Ishikawa (cell line): ENCODE measurements around the gene FAM53B.

Source experiments
- CEBPB ChIP-seq: IDR thresholded peaks from 2 replicates; pipeline ENCODE4 v1.6.1; 2012
- CREB1 ChIP-seq: IDR thresholded peaks from 2 replicates; pipeline ENCODE4 v1.6.1; 2012; ENCODE audit warnings: low read depth
- EGR1 ChIP-seq: IDR thresholded peaks from 2 replicates; pipeline ENCODE4 v1.6.1; 2012
- EP300 ChIP-seq: IDR thresholded peaks from 2 replicates; pipeline ENCODE4 v1.6.1; 2012; ENCODE audit warnings: borderline replicate concordance
- FOXM1 ChIP-seq: IDR thresholded peaks from 2 replicates; pipeline ENCODE4 v1.6.1; 2012; ENCODE audit warnings: low read depth, borderline replicate concordance
- NFIC ChIP-seq: IDR thresholded peaks from 2 replicates; pipeline ENCODE4 v1.6.1; 2012
- RAD21 ChIP-seq: IDR thresholded peaks from 2 replicates; pipeline ENCODE4 v1.6.1; 2012; ENCODE audit warnings: low read depth
- TAF1 ChIP-seq: IDR thresholded peaks from 2 replicates; pipeline ENCODE4 v1.6.1; 2012; ENCODE audit warnings: low read depth, mild to moderate bottlenecking
- TCF12 ChIP-seq: IDR thresholded peaks from 2 replicates; pipeline ENCODE4 v1.6.1; 2012; ENCODE audit warnings: low read depth
- TEAD4 ChIP-seq: IDR thresholded peaks from 2 replicates; pipeline ENCODE4 v1.6.1; 2012
- YY1 ChIP-seq: IDR thresholded peaks from 2 replicates; pipeline ENCODE4 v1.6.1; 2012; ENCODE audit warnings: low read depth
- ZBTB7A ChIP-seq: IDR thresholded peaks from 2 replicates; pipeline ENCODE4 v1.6.1; 2012; ENCODE audit warnings: low read depth
- TF ChIP-seq, protein P1 (sequence below): IDR thresholded peaks from 2 replicates; pipeline ENCODE4 v1.6.1; 2012; ENCODE audit warnings: low read depth, mild to moderate bottlenecking
- TF ChIP-seq, protein P2 (sequence below): IDR thresholded peaks from 2 replicates; pipeline ENCODE4 v1.6.1; 2012
- TF ChIP-seq, protein P3 (sequence below): IDR thresholded peaks from 2 replicates; pipeline ENCODE4 v1.6.1; 2012

FAM53B gene

DNA sequence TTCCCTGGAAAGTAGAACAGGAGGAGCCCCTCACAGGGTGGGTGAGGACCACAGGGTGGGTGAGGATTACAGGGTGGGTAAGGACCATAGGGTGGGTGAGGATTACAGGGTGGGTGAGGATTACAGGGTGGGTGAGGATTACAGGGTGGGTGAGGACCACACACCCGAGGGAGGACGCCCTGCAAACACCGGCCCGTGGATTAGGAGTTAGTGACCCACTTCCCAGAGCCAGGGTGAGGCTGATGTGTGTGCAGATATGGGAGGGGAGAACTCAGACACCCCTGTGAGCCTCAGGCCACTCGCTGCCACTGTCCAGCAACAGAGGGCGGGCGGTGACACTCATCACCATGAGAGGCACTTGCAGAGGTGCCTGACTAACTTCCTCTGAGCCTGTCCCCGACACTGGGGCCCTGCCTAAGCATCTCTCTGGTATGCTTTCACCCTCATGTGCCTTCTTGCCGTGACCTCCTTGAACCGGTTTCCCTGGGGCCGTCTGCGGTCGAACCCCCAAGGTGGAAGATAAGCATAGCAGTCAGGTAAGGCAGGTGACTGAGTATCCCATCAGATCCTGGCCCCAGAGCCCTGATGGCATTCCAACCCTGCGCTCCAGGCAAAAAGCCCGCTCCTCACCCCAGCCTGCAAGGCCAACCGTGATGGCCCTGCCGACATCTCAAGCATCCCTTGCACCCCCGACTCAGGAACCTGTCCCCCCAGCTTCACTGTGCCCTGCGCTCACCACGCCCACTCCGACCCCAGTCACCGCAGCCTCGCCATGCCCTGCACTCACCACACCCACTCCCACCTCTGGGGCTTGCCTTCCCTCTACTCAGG, 74.1 kb downstream of the FAM53B start:
- TF ChIP-seq YY1 = no peak
- TF ChIP-seq FOXM1 = no peak
- TF ChIP-seq TCF12 = no peak
- no peak for TF ChIP-seq EP300
- no peak for TF ChIP-seq TEAD4

DNA sequence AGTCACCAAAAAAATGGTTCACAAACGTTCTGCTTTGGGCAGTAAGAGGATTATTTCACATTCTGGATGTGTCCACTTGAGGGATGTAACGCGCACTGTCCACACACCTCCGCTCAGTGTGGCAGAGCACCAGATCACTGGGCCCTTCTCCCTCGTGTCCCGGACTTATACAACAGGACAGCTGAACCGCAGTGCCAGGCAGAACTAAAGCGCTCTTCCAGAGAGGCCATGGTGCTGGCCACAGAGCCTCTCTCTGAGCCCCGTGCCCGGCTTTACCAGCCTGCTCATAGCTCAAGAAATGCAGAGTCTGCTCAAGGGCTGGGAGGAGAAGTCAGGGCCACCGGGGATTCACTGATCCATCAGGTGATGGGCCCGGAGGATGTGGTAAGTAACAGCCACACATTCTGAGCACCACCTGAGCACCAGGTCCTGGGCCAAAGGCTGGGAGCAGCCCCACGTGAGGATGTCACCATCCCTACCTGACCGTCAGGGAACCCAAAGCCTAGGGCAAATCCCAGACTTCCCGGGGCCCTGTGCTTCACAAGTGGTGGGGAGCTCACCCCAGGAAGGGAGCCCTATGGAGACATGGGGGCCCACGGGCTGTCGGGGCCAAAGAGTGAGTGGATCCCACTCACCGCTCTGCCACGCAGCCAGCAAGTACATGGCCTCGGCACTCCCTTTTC, 74.9 kb downstream of the FAM53B start:
- no peak for TF ChIP-seq FOXM1
- TF ChIP-seq TAF1 = no peak
- no peak for TF ChIP-seq CREB1
- TF ChIP-seq EP300 = no peak
- TF ChIP-seq YY1 = no peak
- TF ChIP-seq CEBPB = no peak
- TF ChIP-seq ZBTB7A = no peak
- TF ChIP-seq, protein P1, sequence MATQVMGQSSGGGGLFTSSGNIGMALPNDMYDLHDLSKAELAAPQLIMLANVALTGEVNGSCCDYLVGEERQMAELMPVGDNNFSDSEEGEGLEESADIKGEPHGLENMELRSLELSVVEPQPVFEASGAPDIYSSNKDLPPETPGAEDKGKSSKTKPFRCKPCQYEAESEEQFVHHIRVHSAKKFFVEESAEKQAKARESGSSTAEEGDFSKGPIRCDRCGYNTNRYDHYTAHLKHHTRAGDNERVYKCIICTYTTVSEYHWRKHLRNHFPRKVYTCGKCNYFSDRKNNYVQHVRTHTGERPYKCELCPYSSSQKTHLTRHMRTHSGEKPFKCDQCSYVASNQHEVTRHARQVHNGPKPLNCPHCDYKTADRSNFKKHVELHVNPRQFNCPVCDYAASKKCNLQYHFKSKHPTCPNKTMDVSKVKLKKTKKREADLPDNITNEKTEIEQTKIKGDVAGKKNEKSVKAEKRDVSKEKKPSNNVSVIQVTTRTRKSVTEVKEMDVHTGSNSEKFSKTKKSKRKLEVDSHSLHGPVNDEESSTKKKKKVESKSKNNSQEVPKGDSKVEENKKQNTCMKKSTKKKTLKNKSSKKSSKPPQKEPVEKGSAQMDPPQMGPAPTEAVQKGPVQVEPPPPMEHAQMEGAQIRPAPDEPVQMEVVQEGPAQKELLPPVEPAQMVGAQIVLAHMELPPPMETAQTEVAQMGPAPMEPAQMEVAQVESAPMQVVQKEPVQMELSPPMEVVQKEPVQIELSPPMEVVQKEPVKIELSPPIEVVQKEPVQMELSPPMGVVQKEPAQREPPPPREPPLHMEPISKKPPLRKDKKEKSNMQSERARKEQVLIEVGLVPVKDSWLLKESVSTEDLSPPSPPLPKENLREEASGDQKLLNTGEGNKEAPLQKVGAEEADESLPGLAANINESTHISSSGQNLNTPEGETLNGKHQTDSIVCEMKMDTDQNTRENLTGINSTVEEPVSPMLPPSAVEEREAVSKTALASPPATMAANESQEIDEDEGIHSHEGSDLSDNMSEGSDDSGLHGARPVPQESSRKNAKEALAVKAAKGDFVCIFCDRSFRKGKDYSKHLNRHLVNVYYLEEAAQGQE = no peak
- TF ChIP-seq NFIC = no peak
- TF ChIP-seq TCF12 = no peak
- no peak for TF ChIP-seq RAD21
- no peak for TF ChIP-seq TEAD4

DNA sequence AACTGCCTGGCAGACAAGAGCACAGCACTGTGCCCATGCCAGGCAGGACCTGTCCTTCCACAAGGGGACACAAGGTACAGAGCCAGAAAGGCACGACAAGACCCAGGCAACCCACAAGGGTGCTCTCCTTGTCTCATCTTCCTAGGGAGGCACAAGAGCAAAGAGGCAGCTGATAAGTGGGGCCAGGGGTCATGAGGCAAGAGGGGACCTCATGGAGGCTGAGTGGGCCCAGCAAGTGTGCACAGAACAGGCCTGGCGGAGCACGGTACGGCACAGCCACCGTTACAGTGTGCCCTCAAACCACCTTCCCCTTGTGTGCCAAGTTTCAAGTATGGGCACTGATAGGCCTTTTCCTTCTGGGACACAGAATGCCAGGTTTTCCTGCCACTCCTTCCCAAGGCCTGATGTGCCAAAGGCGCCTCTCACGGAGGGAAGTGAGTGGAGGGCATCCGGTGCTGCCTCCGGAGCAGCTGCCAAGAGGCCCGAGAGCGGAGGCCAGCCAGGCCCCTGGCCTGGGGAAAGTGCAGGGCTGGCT, 75.6 kb downstream of the FAM53B start:
- no peak for TF ChIP-seq YY1

DNA sequence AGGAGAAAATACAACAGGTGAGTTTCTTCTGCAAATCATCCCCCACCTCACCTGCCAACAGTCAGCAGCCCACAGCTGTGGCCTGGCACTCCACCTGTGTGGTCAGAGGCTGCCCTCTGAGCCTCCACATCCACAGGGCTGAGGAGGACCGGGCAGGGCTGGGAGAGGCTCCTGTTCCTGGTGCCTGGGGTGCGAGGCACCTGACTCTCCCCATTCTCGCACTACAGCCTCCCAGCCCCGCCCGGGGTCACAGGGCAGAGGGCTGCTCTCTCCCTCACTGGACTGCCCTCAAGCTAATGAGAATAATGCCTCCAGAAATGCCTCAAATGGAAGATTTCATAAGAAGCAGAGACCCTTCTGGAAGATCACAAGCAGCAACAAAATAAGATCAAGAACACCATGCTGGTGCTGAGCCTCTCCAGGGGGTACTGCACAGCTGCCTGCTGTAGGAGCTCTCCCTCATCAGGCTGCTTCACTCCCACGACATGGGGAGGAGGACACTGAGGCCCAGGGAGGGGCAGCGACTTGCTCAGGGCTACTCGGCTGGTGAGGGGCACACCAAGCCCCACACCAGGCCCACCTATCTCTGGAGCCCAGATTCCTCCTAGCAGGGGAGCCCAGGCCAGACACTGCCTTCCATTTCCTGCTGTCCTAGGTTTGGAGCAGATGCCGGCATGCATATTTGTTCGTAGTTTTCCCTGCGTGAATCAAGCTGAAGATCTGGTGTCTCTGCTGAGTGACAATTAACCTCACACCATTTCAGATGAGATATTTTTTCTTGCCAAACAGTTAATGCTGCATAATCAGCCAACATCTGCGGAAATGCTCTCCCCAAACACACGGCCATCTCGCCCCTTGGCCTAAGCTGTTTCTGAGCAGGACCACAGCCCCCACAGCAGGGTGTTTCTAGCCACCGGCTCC, 76.5 kb downstream of the FAM53B start:
- TF ChIP-seq YY1 = no peak
- TF ChIP-seq TEAD4 = no peak
- no peak for TF ChIP-seq FOXM1
- TF ChIP-seq, protein P2, sequence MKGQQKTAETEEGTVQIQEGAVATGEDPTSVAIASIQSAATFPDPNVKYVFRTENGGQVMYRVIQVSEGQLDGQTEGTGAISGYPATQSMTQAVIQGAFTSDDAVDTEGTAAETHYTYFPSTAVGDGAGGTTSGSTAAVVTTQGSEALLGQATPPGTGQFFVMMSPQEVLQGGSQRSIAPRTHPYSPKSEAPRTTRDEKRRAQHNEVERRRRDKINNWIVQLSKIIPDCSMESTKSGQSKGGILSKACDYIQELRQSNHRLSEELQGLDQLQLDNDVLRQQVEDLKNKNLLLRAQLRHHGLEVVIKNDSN = no peak
- no peak for TF ChIP-seq EP300
- no peak for TF ChIP-seq CREB1
- TF ChIP-seq ZBTB7A = no peak
- TF ChIP-seq TAF1 = no peak
- TF ChIP-seq RAD21 = no peak
- TF ChIP-seq EGR1 = no peak
- TF ChIP-seq CEBPB = no peak
- TF ChIP-seq, protein P1 = no peak
- TF ChIP-seq NFIC = no peak
- TF ChIP-seq TCF12 = no peak
- TF ChIP-seq, protein P3, sequence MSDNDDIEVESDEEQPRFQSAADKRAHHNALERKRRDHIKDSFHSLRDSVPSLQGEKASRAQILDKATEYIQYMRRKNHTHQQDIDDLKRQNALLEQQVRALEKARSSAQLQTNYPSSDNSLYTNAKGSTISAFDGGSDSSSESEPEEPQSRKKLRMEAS = no peak

DNA sequence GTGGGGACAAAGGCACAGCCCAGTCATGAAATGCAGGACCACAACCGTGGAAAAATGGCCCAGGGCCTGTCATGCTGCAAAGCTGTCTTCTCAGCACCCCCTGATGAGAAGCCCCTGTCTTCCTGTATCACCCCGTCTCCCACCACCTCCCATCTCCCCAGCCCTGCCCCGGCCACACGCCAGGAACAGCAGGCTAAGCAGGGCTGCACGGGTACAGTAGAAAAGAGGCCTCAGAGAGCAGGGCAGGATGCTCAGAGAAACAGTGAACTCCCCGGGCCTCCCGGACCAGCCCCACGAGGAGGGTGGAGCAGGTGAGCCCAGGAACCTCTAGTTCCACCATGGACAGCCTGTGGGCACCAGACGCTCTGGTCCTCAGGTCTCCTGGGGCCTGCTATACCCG, 77.7 kb downstream of the FAM53B start:
- TF ChIP-seq YY1 = no peak
- no peak for TF ChIP-seq CEBPB
- TF ChIP-seq, protein P3 = no peak
- no peak for TF ChIP-seq NFIC

DNA sequence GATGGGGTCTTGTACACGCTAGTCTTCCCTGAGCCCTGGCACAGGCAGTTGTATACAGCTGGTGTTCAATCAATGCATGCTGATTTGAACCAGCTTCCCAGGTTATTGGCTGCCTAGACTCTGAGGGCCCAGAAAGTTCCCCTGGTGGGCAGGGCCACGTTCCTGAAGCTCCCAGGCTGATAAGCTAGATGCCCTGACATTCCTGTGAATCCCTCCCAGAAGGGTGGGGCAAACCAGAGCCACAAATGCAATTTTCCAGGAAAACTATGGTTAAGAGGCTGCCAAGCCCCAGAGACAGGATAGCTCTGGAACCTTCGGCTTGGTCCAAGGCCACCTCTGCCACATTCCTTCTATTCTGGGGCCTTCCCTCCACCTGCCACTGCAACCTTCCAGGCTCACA, 78.2 kb downstream of the FAM53B start:
- TF ChIP-seq YY1 (no peak), RAD21 (no peak), EGR1 (no peak), FOXM1 (no peak), CEBPB (no peak), NFIC (no peak), ZBTB7A (no peak), CREB1 (no peak), TEAD4 (no peak), TCF12 (no peak)
- TF ChIP-seq, protein P3 = no peak
- TF ChIP-seq, protein P1 = no peak
